ENCODE data around the gene EVC2.

- TF ChIP-seq, protein P1, sequence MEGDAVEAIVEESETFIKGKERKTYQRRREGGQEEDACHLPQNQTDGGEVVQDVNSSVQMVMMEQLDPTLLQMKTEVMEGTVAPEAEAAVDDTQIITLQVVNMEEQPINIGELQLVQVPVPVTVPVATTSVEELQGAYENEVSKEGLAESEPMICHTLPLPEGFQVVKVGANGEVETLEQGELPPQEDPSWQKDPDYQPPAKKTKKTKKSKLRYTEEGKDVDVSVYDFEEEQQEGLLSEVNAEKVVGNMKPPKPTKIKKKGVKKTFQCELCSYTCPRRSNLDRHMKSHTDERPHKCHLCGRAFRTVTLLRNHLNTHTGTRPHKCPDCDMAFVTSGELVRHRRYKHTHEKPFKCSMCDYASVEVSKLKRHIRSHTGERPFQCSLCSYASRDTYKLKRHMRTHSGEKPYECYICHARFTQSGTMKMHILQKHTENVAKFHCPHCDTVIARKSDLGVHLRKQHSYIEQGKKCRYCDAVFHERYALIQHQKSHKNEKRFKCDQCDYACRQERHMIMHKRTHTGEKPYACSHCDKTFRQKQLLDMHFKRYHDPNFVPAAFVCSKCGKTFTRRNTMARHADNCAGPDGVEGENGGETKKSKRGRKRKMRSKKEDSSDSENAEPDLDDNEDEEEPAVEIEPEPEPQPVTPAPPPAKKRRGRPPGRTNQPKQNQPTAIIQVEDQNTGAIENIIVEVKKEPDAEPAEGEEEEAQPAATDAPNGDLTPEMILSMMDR (IDR thresholded peaks at IDR 0.05) = no peak
- TF ChIP-seq POLR2A (IDR thresholded peaks at IDR 0.05) = no peak
These were observed 140.0 kb downstream of the EVC2 start for GRCh38 chr4:5568336-5568735.

Data from body of pancreas (tissue), 4 donors.